GM21737 (cell line): ENCODE data around the gene AGR2.
"Not testable (repeated sequence)": the region's sequence is repeated elsewhere in the genome, so short reads cannot be mapped to it uniquely, and the experiment has no call there.

Source experiments
- ATAC-seq: cut with Tn5 transposase; IDR thresholded peaks from one replicate; pipeline ENCODE4 v1.9.1; 2021; ENCODE audit warnings: mild to moderate bottlenecking, moderate library complexity; ENCODE audit not compliant: unreplicated experiment

AGR2 gene

DNA sequence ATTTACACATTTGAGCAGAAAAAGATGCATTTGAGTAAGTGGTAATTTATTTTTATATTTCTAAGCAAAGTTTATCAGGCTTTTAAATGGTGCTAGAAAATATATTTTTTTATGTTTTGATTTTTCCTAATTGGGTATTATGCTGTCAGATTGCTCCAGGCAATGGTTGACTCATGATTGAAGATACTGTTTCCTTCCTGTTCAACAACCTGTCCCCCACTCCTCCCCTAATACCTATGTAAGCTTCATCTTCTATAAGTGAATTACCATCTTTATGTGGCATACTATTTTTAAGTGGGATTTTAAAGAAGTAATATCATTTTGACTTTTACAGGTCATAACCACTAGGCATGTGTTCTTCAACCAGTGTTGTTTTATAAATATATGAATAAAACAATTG lies 29.8 kb downstream of the AGR2 start:
- no peak for ATAC-seq

DNA sequence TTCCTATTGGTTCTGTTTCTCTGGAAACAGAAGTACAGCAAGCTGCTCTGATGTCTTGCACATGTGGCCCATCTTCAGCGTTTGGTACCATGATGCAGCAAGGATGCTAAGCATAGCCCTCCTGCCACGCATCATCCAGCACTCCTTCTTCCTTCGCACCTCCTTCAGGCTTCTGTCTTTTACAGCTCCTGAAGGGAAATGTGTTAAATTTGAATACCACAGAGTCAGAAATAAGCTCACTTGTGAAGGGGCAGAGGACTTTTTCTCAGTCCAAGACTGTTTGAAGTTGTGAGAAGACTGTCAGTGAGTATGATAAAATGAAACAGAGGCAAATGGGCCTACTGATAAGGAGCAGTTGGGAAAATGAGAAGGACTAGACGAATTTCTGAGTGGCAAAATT lies 30.5 kb downstream of the AGR2 start:
- no peak for ATAC-seq

DNA sequence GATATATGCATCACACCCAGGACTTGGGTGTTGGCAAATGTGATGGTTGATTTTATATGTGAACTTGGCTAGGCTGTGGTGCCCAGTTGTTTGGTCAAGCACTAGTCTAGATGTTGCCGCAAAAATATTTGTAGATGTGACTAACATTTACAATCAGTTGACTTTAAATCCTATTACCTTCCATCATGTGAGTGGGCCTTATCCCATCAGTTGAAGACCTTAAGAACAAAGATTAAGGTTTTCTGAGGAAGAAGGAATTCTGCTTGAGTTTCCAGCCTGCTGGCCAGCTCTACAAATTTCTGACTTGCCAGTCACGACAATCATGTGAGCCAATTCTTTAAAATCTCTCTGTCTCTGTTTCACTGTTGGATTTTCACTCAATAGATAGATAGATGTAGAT lies 30.9 kb downstream of the AGR2 start:
- ATAC-seq: no peak

DNA sequence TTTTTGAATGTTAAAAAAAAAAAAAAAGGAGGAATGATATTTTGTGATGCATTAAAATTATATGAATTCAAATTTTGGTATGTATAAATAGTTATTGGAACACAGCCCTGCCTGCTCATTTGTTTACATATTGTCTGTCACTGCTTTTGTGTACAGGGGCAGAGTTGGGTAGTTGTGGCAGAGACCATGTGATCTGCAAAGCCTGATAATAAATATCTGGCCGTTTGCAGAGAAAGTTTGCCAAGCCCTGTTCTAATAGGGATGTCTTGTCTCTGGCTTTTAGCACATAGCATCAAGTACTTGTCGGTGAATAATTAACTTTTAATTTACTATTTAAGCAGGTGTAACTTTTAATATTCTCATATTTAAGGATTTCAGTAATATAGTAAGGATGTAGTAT lies 31.5 kb downstream of the AGR2 start:
- no peak for ATAC-seq

DNA sequence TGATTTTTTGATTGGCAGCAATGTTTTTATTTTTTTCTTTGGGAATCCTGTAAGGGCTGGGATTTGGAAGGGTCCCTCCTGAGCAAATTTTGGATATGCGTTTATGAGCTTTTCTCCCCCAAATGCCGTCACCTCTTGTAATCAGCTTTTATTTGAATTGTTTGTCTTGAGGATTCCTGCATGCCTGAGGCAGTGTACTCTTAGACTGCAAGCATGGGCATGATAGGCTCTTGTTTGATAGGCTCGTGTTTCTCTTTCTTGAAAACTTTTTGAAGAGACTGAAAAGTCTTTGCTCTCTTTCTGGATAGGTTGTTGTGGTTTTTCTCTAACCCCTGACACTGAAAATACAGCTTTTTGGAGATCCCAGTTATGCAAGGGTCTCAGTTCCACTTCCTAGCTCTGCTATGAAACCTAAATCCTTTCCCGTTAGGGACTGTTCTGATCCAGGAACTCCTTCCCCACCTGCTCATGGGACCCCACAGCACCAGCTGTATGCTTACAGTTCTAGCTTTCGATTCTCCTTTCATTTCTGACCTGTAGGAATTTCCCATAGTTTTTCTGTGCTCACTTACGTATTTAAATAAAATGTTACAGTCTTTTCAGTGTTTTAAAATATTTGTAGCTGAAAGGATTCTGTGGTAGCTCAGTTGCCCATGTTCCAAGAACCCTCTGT lies 34.0 kb downstream of the AGR2 start:
- ATAC-seq: no peak

DNA sequence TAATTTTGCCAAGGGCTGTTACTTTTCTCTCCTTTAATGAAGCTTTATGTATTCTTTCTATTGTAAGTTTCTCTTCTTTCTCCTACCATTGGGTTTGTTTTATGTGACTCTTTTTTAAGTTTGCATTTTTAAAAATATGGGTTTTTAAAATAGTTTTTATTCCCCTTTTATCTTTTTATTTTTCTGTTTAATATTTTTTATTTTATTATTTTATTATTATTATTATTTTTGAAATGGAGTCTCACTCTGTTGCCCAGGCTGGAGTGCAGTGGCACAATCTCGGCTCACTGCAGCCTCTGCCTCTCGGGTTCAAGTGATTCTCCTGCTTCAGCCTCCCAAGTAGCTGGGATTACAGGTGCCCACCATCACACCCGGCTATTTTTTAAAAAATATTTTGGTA lies 34.8 kb downstream of the AGR2 start:
- ATAC-seq: not testable (repeated sequence)

DNA sequence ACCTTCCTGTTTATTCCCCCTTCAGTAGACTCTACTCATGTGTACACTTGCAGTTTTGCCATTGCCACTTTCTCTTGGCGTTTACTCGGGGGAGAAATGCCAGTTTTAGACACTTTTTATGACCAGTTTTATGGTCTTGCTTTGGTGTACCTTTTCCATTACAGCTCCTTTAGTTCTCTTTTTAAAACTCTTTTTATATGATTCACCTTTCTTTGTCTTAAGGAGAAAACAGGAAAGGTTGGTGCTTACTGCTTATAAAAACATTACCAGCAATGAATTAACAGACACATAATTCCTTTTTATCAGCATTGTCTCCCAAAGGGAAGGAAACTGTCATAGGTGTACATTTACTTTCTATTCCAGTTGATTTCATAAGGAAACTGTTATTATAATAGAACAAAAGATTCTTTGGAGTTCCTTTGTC lies 39.4 kb downstream of the AGR2 start:
- ATAC-seq: no peak

DNA sequence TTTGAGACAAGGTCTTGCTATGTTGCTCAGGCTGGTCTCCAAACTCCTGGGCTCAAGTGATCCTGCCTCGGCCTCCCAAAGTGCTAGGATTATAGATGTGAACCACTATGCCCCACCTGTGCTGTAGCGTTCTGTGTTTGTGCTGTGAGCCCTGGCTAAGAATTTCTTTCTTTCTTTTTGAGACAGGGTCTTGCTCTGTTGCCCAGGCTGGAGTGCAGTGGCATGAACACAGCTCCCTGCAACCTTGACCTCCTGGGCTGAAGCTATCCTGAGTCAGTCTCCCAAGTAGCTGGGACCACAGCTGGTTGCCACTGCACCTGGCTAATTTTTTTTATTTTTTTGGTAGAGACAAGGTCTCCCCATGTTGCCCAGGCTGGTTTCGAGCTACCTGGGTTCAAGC lies 39.9 kb downstream of the AGR2 start:
- no peak for ATAC-seq

DNA sequence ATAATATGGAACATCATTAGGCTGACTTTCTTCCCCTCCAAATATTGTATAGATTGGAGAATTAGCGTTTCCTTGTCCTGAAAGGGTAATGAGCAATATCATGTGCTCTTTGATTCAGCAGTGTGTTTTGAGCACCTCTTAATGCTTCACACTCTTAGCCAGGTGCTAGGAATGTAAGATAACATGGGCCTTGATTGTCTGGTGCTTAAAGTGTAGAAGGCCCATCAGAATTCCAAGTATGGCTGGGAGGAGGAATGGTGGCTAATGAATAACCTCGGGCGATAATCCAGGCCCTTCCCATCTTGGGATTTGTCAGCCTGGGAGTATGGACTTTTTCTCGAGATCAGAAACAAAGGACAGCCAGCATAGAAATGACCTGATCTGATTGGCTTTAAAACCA lies 42.6 kb downstream of the AGR2 start:
- no peak for ATAC-seq

DNA sequence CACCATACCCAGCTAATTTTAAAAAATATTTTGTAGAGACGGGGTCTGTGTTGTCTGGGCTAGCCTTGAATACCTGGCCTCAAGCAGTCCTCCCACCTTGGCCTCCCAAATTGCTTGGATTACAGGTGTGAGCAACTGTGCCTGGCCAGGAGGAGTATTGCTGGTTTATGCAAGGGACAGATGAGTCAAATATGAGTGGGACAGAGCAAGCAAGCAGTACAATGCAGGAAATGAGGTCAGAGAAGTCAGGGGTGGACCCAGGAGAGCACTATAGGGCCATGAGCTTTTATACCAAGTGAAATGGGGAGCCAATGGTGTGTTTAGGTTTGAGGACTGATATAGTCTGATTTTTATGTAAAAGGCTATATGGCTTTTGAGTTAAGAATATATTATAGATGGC lies 45.0 kb downstream of the AGR2 start:
- no peak for ATAC-seq

DNA sequence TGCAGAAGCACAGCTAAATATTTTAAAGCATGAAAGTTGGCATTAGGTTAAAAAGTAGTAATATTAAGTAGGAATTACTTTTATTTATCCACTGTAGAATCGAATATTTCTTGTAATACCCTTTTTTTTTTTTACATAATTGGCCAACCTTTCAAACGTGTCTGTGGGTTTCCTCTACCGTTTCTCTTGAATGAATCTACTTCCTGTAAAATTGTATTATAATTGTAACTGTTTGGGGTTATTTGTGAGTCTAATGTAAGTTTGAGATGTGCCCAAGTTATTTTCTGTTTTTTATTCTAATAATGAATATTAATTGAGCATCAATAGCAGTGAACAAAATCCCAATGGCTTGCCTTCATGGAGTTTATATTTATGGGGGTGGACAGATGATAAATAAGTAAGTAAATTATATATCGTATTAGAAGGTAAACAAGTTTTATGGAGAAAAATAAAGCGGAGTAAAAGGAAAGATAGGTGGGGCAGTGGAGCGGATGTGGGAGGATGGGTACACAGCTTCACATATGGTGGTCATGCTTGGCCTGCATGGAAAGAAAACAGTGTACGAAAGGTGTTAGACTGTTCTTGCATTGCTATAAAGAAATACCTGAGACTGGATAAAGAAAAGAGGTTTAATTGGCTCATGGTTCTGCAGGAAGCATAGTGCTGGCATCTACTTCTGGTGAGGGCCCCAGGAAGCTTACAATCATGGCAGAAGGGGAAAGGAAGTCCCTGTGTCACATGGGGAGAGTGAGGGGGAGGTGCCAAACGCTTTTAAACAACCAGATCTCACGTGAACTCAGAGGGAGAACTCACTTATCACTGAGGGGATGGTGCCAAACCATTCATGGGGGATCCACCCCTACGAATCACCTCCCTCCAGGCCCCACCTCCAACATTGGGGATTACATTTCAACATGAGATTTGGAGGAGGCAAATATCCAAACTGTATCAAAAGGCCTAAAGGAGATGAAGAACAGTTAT lies 45.9 kb downstream of the AGR2 start:
- ATAC-seq: no peak

DNA sequence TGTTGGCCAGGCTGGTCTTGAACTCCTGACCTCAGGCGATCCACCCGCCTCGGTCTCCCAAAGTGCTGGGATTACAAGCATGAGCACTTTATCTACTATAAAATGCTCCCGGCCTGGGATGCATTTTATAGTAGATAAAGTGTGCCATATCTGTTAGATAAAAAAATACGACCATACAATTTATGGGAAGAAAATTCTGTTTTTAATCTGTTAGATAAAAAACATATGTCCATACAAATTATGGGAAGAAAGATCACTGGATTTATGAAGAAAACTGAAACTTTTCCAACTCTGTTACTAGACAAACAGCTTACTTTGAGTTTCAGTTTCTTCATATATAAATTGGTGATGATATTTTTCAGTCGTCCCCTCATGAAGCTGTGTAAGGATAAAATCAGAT lies 46.8 kb downstream of the AGR2 start:
- ATAC-seq: no peak

DNA sequence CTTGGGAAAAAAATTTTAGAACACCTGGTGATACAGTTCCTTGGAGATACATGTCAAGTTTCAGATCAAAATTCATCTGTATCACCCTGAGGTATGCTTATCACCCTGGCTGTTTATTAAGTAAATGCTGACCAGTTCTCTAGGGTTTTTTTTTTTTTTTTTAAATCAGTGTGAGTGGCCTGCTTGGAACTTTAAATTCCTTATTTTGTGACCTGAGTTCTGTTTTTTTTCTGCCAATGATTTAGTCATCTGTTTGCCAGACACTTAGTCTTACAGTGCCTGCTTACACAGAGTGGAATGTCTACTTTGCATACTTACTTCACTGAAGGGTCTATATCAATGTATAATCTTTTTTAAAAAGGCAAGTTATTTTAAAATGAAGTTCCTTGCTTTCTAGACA lies 49.4 kb downstream of the AGR2 start:
- no peak for ATAC-seq

DNA sequence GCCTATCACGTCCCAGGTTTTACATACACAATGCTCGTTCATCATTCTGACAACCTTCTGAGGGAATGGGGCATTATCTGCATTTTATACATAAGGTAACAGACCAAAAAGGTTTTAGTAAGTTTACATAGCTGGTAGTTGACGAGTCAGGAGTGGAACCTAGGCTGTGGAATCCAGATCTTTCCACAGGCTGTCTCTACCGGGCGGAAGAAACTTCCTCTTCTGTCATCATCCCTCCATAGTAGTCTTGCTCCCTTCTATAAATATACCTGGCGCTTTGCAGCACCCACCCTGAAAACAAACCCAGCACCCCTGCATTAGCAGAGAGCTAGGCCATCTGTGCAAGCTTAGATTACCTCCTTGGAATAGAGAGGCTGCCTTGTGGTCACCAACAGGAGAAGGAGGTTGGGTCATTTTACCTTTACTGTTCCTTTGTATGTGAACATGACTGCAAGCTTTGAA lies 49.9 kb downstream of the AGR2 start:
- ATAC-seq: no peak

DNA sequence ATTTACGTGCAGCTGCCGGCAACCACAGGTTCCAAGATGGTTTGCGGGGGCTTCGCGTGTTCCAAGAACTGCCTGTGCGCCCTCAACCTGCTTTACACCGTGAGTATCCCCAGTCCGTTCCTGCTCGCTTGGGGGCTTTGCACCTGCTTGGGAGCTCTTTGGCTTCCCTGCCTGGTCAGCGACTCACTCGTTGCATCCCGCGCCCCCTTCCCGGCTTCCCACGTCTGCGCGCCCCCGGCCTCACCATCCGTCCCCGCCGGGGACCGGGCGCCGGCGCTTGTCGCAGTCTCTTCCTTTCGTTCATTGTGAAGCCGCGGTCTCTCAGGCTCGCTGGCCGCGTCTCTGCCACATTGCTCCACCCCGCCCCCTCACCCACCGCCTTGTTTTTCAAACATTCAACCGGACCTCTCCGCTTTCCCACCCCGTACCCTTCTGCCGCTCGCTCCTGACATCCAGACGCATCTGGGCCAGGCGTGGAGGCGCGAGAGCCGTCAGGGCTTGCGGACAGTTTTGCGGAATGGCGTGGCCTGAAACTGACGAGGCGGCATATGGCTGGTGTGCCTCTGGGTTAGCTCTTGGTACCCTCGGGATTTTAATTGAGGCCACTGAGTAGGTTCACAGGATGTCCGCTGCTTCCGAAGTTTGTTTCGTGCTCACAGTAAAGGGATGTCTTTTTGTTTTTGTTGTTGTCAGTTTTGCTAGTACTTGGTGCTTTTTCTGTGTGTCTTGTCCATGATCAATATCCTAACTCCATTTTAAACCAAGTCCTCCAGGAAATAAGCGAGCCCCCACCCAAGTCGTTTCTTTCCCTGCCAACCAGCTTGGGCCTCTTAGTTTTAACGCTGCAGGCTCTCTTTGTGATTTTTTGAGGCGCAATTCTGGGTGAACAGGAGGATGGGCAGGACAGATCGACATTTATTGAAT lies 50.6 kb downstream of the AGR2 start:
- ATAC-seq: no peak

DNA sequence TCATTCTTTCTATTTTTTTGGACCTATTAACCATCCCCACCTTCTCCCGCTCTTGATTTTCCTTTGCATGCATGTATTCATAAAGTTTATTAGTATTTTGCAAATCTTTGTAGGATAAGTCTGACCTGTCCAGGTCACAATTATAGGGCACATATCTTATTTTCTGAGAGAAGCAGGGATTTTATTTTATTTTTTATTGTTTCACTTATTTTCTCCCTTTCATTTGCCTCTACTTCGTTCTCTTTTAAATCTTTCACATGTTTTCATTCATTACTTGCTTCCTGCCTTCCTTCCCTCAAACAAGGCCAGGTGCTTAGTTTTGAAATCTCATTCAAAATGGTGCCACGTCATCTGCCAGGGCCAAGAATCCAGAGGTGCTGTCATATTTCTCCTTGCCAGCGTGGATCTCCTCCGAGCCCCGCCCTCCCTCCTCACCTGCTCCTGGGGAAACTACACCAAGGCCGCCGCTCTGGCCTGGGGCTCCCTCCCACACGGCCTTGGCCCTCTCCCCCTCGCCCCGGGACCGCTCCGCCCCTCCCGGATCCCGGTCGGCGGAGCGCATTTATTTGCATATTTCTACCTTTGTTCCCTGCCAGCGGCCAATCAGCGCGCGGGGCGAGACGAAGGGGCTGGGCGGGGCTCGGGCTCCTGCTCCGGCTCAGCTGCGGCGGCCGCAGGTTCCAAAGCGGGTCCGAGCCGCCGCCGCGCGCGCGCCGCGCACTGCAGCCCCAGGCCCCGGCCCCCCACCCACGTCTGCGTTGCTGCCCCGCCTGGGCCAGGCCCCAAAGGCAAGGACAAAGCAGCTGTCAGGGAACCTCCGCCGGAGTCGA lies 51.5 kb downstream of the AGR2 start, which contains the start of gene TSPAN13:
Gene TSPAN13 (plus strand): TSS at position 654 of the 830 bp plus-strand sequence. CDS start 213 bp downstream, outside the sequence.
- ATAC-seq: no peak

DNA sequence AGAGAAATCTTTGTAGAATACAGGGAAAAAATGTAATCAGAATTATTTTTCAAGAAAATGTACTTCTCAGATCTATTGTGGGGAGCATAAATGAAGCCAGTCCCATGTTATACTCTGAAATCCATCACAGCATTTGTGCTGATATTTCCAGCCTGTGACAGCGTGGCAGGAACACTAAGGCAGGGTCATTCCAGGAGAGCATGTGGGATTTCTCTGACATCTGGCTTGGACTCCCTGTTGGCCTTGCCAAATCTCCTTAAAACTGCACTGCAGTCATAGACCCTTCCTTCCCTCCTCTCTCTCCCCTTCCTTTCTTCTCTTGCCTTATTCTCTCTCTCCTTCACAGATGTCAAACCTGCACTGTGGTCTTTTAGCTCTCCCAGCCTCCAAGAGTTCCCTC lies 57.7 kb downstream of the AGR2 start:
- ATAC-seq: no peak

DNA sequence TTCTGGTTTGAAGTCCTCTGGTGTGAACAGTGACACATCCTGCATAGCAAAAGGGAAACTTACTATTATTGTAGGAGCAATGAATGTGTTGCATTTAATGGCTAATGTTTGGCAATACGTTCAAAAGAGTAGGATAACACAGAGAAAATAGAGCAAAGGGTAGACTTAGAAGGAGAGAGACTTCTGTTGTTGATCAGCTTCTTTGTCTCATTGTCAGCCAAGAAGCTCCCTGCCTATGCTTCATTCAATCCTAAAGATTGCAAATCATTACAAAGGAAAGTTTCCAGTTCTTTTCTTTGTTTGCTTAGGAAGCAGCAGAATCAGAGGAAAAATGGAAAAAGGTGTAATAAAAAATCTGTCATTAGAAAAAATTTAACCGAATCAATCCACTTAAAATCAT lies 59.2 kb downstream of the AGR2 start:
- ATAC-seq: no peak

DNA sequence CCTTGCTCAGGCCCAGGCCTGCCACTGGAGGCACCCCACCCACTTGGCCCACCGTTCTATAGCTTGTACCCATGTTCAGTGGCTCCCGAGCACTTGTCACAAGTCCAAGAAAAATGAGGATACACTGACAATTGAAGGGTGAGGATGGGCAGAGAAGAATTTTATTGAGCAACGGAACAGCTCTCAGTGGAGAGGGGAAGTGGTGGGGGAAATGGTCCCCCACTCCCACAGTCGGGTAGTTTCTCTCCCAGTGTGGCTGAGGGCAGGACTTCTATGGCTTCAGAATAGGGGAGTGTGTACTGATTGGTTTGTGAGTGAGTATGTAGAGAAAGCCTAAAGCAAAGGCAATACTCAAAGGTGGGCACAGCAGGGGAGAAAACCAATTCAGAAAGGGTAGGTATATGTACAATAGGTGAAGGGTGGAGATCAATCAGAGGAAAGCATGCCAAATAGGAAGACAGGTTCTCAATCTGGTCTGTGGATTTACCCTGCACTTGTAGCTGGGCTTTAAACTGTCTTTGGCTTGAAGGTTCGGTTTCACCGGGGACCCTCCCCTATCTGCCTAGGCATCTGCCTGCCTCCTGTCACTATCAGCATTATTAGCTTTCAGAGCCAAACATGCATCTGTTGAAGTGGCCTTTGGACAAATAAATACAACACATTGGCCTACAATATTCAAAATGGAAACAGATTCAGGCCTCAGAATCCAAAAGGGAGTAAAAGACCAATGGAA lies 60.1 kb downstream of the AGR2 start:
- no peak for ATAC-seq
